Type B pancreatic cell (in vitro differentiated cells): ENCODE data around the gene ZBTB33. TPM values are rescaled to one million over a fixed set of nuclear protein-coding genes. Genes with fewer than 3 reads are reported as not detected.

ENCODE experiments used
- DNase-seq: peaks from one replicate; pipeline ENCODE4 v3.0.0; 2021; ENCODE audit warnings: mixed read lengths; ENCODE audit not compliant: unreplicated experiment; ENCODE audit errors: extremely low spot score
- H3K27ac Mint-ChIP-seq: 2 replicates; pipeline ENCODE4 v1.8.0; 2021; ENCODE audit warnings: mild to moderate bottlenecking, mixed read lengths
- H3K27me3 Mint-ChIP-seq: 2 replicates; pipeline ENCODE4 v1.8.0; 2021; ENCODE audit warnings: mixed read lengths
- H3K36me3 Mint-ChIP-seq: 2 replicates; pipeline ENCODE4 v1.8.0; 2021; ENCODE audit warnings: mixed read lengths
- H3K4me1 Mint-ChIP-seq: one replicate; pipeline ENCODE4 v1.8.0; 2021; ENCODE audit warnings: mixed read lengths; ENCODE audit not compliant: unreplicated experiment
- H3K4me3 Mint-ChIP-seq: 2 replicates; pipeline ENCODE4 v1.8.0; 2021; ENCODE audit warnings: mild to moderate bottlenecking, mixed read lengths
- H3K9me3 Mint-ChIP-seq: 2 replicates; pipeline ENCODE4 v1.8.0; 2021; ENCODE audit warnings: mixed read lengths
- total RNA-seq: library from RNA; stranded (reverse); gene quantifications from 2 replicates; pipeline ENCODE4 v1.2.1, GENCODE V29; 2021; ENCODE audit warnings: low replicate concordance
- TF ChIP-seq, protein P1 (sequence below): fragments of 200-600 bp; sonication (generic); conservative IDR thresholded peaks from 2 replicates; pipeline ENCODE4 v1.5.0; 2021; ENCODE audit warnings: antibody characterized with exemption, mild to moderate bottlenecking

ZBTB33 gene
- total RNA-seq, 1 donor from 2014 or later = 25.7 TPM

DNA sequence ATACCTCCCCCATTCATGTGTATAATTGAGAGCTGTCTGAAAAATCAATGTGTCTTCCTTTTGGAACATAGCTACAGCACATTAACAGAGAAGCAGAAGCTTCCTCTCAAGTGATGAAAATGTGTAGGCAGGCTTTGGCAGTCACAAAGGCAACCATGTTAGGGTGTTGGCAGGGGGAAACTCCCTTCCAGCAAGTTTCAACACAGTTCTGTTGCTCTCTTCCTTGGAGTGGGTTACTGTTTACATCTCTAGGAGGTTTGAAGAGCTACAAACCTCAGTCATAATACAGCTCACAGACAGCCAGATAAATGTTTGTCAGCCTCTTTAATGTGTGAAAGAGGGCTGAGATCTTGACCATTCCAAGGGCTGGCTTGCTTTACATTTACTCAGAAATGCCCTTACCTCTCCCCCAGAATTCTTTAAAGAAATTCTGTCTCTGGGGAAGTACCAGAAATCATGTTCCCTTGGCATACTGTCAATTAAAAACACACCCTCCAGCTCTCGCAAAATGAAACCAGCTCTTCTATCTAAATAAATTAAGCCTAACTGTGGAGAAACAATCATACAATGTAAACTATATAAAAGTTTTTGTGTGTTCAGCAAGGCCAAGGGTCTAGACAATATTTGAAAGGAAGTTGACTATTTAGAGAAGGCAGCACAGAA is 18.9 kb downstream of the ZBTB33 start:
- Mint-ChIP-seq H3K36me3 (no peaks in the 10 kb centered on the region), H3K27ac (no peak overlapping the region), H3K4me3 (no peak overlapping the region), H3K4me1 (no peaks in the 10 kb centered on the region), H3K27me3 (no peaks in the 10 kb centered on the region), H3K9me3 (no peaks in the 10 kb centered on the region)
- no peak for DNase-seq
- TF ChIP-seq, protein P1, sequence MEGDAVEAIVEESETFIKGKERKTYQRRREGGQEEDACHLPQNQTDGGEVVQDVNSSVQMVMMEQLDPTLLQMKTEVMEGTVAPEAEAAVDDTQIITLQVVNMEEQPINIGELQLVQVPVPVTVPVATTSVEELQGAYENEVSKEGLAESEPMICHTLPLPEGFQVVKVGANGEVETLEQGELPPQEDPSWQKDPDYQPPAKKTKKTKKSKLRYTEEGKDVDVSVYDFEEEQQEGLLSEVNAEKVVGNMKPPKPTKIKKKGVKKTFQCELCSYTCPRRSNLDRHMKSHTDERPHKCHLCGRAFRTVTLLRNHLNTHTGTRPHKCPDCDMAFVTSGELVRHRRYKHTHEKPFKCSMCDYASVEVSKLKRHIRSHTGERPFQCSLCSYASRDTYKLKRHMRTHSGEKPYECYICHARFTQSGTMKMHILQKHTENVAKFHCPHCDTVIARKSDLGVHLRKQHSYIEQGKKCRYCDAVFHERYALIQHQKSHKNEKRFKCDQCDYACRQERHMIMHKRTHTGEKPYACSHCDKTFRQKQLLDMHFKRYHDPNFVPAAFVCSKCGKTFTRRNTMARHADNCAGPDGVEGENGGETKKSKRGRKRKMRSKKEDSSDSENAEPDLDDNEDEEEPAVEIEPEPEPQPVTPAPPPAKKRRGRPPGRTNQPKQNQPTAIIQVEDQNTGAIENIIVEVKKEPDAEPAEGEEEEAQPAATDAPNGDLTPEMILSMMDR = no peak

DNA sequence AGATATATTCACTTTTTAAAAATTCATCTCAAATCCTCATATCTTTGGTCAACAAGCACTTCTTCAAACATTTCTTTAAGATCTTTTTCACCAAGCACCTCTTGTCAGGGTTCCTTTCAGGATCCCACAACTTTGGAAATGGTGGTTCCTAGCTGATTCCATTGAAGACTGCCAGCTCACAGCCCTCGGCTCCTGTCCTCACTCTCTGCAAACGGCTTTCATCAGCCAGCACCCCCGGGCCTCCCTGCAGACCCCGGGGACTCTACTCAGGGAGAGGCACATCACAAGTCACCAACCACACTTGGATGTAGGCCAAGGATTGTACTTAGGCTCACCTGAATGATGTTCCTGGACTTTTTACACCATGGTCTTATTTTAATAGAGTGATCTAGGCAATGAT is 20.0 kb downstream of the ZBTB33 start:
- DNase-seq = no peak
- TF ChIP-seq, protein P1 = no peak

DNA sequence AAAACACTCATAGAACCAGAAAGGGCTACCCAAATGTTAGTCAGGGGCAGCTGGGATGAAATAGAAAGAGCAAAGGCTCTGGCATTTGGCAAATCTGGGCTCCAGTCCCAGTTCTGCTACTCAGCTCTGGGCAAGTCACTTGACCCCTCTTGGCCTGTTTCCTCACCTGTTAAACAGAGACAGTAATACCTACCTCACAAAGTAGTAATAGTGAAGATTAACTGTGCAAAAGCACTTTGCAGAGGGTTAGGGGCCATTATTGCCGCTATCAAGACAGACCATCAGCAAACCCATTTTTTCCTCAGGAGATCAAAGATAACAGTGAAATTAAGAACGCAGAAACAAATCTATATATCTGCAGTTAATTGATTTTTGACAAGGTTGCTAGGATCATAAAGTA is 20.6 kb downstream of the ZBTB33 start:
- Mint-ChIP-seq H3K27me3 (no peaks in the 10 kb centered on the region), H3K27ac (no peak overlapping the region)

More for the DNA sequence above, 20.0 kb downstream of the ZBTB33 start:
- Mint-ChIP-seq H3K4me3 (no peak overlapping the region), H3K36me3 (no peaks in the 10 kb centered on the region), H3K4me1 (no peaks in the 10 kb centered on the region), H3K9me3 (no peaks in the 10 kb centered on the region), H3K27ac (no peak overlapping the region), H3K27me3 (no peaks in the 10 kb centered on the region)

DNA sequence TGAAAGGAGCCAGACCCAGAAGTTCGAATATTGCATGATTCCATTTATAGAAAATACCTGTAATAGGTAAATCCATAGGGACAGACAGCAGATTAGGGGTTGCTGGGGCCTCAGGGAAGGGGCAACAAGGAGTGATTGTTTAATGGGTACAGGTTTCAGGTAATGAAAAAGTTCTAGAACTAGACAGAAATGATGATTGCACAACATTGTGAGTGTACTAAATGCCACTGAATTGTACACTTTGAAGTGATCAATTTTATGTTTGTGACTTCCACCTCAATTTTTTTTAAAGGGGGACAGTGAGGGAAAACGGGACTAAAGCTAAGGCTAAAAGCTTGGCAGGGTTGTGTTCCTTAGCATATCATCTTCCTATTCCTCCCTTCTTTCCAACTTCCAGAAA is 23.5 kb downstream of the ZBTB33 start:
- TF ChIP-seq, protein P1 = no peak
- Mint-ChIP-seq H3K36me3 (no peaks in the 10 kb centered on the region), H3K9me3 (no peaks in the 10 kb centered on the region), H3K27me3 (no peaks in the 10 kb centered on the region), H3K4me1 (no peaks in the 10 kb centered on the region), H3K27ac (no peak overlapping the region), H3K4me3 (no peak overlapping the region)
- DNase-seq = no peak

More for the DNA sequence above, 20.6 kb downstream of the ZBTB33 start:
- DNase-seq = no peak
- H3K4me3 Mint-ChIP-seq = no peak overlapping the region
- TF ChIP-seq, protein P1 = no peak
- no peaks in the 10 kb centered on the region for H3K9me3 Mint-ChIP-seq
- H3K4me1 Mint-ChIP-seq = no peaks in the 10 kb centered on the region
- H3K36me3 Mint-ChIP-seq = no peaks in the 10 kb centered on the region

DNA sequence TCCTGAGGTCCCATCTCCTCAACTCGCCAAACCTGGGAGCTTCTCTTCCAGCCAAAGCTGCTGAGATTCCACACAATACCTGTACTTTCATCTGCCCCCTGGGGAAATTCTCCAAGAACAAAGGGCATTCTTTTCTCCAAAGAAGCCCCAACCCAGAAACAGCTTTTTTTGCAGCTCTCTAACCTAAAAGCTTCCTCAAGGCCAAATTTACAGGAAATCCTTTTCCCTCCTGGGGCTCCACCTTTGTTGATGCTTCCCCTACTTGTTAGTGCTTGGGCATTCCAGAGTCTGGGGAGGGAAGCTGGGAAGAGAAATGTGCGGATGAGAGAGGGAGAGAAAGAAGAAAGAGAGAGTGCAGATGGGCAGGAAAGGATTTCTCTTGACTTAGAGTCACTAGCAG is 24.3 kb downstream of the ZBTB33 start:
- Mint-ChIP-seq H3K4me1 (no peaks in the 10 kb centered on the region), H3K9me3 (no peaks in the 10 kb centered on the region), H3K27me3 (no peaks in the 10 kb centered on the region), H3K27ac (no peak overlapping the region), H3K36me3 (no peaks in the 10 kb centered on the region), H3K4me3 (no peak overlapping the region)
- TF ChIP-seq, protein P1 = no peak
- DNase-seq = no peak
